Spleen (tissue), 11 donors: ENCODE results near the gene SORCS1. TPM values are rescaled to one million over a fixed set of nuclear protein-coding genes. Genes with fewer than 3 reads are reported as not detected.

ENCODE experiments used
- DNase-seq: peaks from one replicate; pipeline ENCODE4 v3.0.0-alpha.2; 2020
- H3K27ac ChIP-seq, 8 donors: fragments of 200-600 bp; sonication (generic) in 7 of 8; 1 replicate in 4 of 8; 2 replicates in 4 of 8; pipeline versions ENCODE4 v1.5.0 to v1.8.0; 2016 to 2021; ENCODE audit warnings: inconsistent platforms in 4 of 8, mild to moderate bottlenecking in 4 of 8, moderate library complexity in 1 of 8
- H3K27me3 ChIP-seq, 7 donors: fragments of 200-600 bp; sonication (generic) in 6 of 7; replicated peaks in 1 of 7; 1 replicate in 4 of 7; 2 replicates in 3 of 7; pipeline versions ENCODE4 v1.5.0 to v1.8.0; 2016 to 2021; ENCODE audit warnings: inconsistent platforms in 3 of 7, mild to moderate bottlenecking in 1 of 7
- H3K36me3 ChIP-seq, 6 donors: fragments of 200-600 bp; sonication (generic) in 5 of 6; 1 replicate in 4 of 6; 2 replicates in 2 of 6; pipeline versions ENCODE4 v1.5.0 to v1.8.0; 2016 to 2021; ENCODE audit warnings: inconsistent platforms in 2 of 6
- H3K4me1 ChIP-seq, 6 donors: fragments of 200-600 bp; sonication (generic) in 5 of 6; 1 replicate in 3 of 6; 2 replicates in 3 of 6; pipeline versions ENCODE4 v1.5.0 to v1.8.0; 2016 to 2021; ENCODE audit warnings: inconsistent platforms in 3 of 6
- H3K4me3 ChIP-seq, 8 donors: fragments of 200-600 bp; sonication (generic) in 7 of 8; 1 replicate in 4 of 8; 2 replicates in 4 of 8; pipeline versions ENCODE4 v1.5.0 to v1.8.0; 2016 to 2021; ENCODE audit warnings: inconsistent platforms in 4 of 8, mild to moderate bottlenecking in 4 of 8, moderate library complexity in 2 of 8
- H3K9me3 ChIP-seq, 8 donors: fragments of 200-600 bp; sonication (generic) in 7 of 8; 1 replicate in 4 of 8; 2 replicates in 4 of 8; pipeline versions ENCODE4 v1.5.0 to v1.8.0; 2016 to 2021; ENCODE audit warnings: inconsistent platforms in 4 of 8
- CTCF ChIP-seq, 11 experiments: fragments of 200-600 bp in 7 of 11; fragments of 450-650 bp in 4 of 11; sonication (generic) in 4 of 11; IDR thresholded peaks in 8 of 11; conservative IDR thresholded peaks in 3 of 11; 1 replicate in 7 of 11; 2 replicates in 4 of 11; pipeline versions ENCODE4 v1.4.0 to v1.8.0; 2016 to 2021; ENCODE audit warnings: antibody characterized with exemption in 11 of 11, inconsistent platforms in 4 of 11, mild to moderate bottlenecking in 1 of 11
- POLR2A ChIP-seq, 3 donors: fragments of 450-650 bp; IDR thresholded peaks; one replicate each; pipeline ENCODE4 v1.5.1; 2017; ENCODE audit warnings: antibody characterized with exemption in 3 of 3, mild to moderate bottlenecking in 1 of 3
- POLR2AphosphoS5 ChIP-seq, 3 donors: sonication (generic); formaldehyde crosslinking; IDR thresholded peaks; one replicate each; pipeline ENCODE4 v1.5.1; 2017; ENCODE audit warnings: antibody characterized with exemption in 3 of 3
- WGBS, 5 donors: extraction: QIAGEN DNeasy Blood & Tissue Kit in 3 of 5; methylation state at CpG; one replicate each; pipeline versions ENCODE4 v1.1.5 to v1.1.7; 2013 to 2018; 5-methylcytosine and 5-hydroxymethylcytosine counted together
- intact Hi-C: fragments of 100-400 bp; cut with DNase I; formaldehyde crosslinking; loops from one replicate; pipeline ENCODE4 v1.15.0; 2023; ENCODE audit warnings: low total_unique reads
- polyA plus RNA-seq, 3 donors: library from polyadenylated mRNA; stranded (reverse); fragments of 200-250 nt; gene quantifications; one replicate each; pipeline ENCODE4 v1.2.1, GENCODE V29; 2013
- total RNA-seq, 7 donors: library from RNA; depleted of rRNA in 3 of 7; stranded (reverse); fragments of >200 nt in 3 of 7; fragmentation: NEBNext Ultra II Directional in 4 of 7; extraction: Animal tissue kit (Norgen Biotek cat#: 25700) in 4 of 7; gene quantifications; one replicate each; pipeline versions ENCODE4 v1.1.0 to v1.2.1, GENCODE V29; 2016 to 2021
- donor health status: healthy with polysubstance abuse.
- donor health status: DM: no; HTN: no; CAD: no; lungs with moderate emphysema.
- donor health status: DM: no; HTN: no; CAD: no.
- donor health status: Bipolar disorder and iron deficiency.
- donor health status: healthy.
- donor health status: DM: no; HTN: no; CAD: no.
- donor health status: DM: yes; HTN: yes; CAD: no.

The SORCS1 gene
- total and polyA plus RNA-seq, 10 donors: 0.67 to 2.7 (median 1.6) TPM

GRCh38 chr10:106999118-106999707, 165.3 kb downstream of the SORCS1 start:
- Histone ChIP-seq H3K9me3 (no peaks in the 10 kb centered on the region), H3K36me3 (no peaks in the 10 kb centered on the region), H3K4me1 (peaks cover 0 to 4% (median 0%) of the 10 kb centered on the region in 6 donors), H3K27me3 (no peaks in the 10 kb centered on the region), H3K4me3 (no peak overlapping the region), H3K27ac (no peak overlapping the region)
- DNase-seq: no peak
- intact Hi-C loops: no loop called here
- 59 to 79% (median 70%) methylated on average over 3 of the region's 3 CpGs for WGBS, 5 donors
- TF ChIP-seq POLR2AphosphoS5 (IDR thresholded peaks at IDR 0.05) (no peak), POLR2A (IDR thresholded peaks at IDR 0.05) (no peak), CTCF (IDR thresholded peaks at IDR 0.05 in 8 of 11, conservative IDR thresholded peaks at IDR 0.05 in 3 of 11) (no peak)

- no peak for DNase-seq
- WGBS, 5 donors: 49 to 63% (median 51%) methylated on average over 4 of the region's 4 CpGs
These were observed 166.8 kb downstream of the SORCS1 start for GRCh38 chr10:106997721-106998120.

GRCh38 chr10:106996510-106996909, 168.0 kb downstream of the SORCS1 start:
- intact Hi-C loops: no loop called here
- Histone ChIP-seq H3K9me3 (no peaks in the 10 kb centered on the region), H3K36me3 (no peaks in the 10 kb centered on the region), H3K4me1 (peaks cover 0 to 4% (median 0%) of the 10 kb centered on the region in 6 donors), H3K27me3 (no peaks in the 10 kb centered on the region), H3K4me3 (no peak overlapping the region), H3K27ac (no peak overlapping the region)
- TF ChIP-seq POLR2AphosphoS5 (IDR thresholded peaks at IDR 0.05): no peak
- TF ChIP-seq POLR2A (IDR thresholded peaks at IDR 0.05): no peak
- DNase-seq: no peak
- 89 to 97% (median 90%) methylated on average over 3 of the region's 3 CpGs for WGBS, 5 donors

More at GRCh38 chr10:106997721-106998120, 166.8 kb downstream of the SORCS1 start:
- no peak overlapping the region for H3K27ac ChIP-seq
- H3K36me3 ChIP-seq: no peaks in the 10 kb centered on the region
- H3K4me1 ChIP-seq: peaks cover 0 to 4% (median 0%) of the 10 kb centered on the region in 6 donors
- no peaks in the 10 kb centered on the region for H3K9me3 ChIP-seq
- intact Hi-C loops: no loop called here
- H3K27me3 ChIP-seq: no peaks in the 10 kb centered on the region
- no peak overlapping the region for H3K4me3 ChIP-seq
- TF ChIP-seq CTCF (IDR thresholded peaks at IDR 0.05 in 8 of 11, conservative IDR thresholded peaks at IDR 0.05 in 3 of 11): no peak
- no peak for TF ChIP-seq POLR2A (IDR thresholded peaks at IDR 0.05)
- no peak for TF ChIP-seq POLR2AphosphoS5 (IDR thresholded peaks at IDR 0.05)

GRCh38 chr10:106992055-106992454, 172.5 kb downstream of the SORCS1 start:
- no peak overlapping the region for H3K4me3 ChIP-seq
- no peak for DNase-seq
- no peaks in the 10 kb centered on the region for H3K4me1 ChIP-seq
- intact Hi-C loops: no loop called here
- TF ChIP-seq POLR2AphosphoS5 (IDR thresholded peaks at IDR 0.05): no peak
- TF ChIP-seq POLR2A (IDR thresholded peaks at IDR 0.05): no peak
- no peak for TF ChIP-seq CTCF (IDR thresholded peaks at IDR 0.05 in 8 of 11, conservative IDR thresholded peaks at IDR 0.05 in 3 of 11)
- H3K36me3 ChIP-seq: no peaks in the 10 kb centered on the region
- H3K27me3 ChIP-seq: no peaks in the 10 kb centered on the region
- H3K9me3 ChIP-seq: no peaks in the 10 kb centered on the region
- 30 to 86% (median 69%) methylated on average over 4 of the region's 4 CpGs for WGBS, 5 donors
- no peak overlapping the region for H3K27ac ChIP-seq
